Activated CD8-positive, alpha-beta memory T cell treated with anti-CD3 and anti-CD28 coated beads for 24 hours (primary cell): ENCODE measurements around the gene FDPS.
"Not testable (repeated sequence)": the region's sequence is repeated elsewhere in the genome, so short reads cannot be mapped to it uniquely, and the experiment has no call there.

Source experiments
- DNase-seq: peaks from one replicate; pipeline ENCODE4 v3.0.0-alpha.2; 2020

FDPS gene

GRCh38 chr1:155286544-155286943 lies 22.1 kb upstream of the FDPS start:
- no peak for DNase-seq

GRCh38 chr1:155287987-155288543 lies 20.6 kb upstream of the FDPS start:
- no peak for DNase-seq

- DNase-seq, result not testable (repeated sequence)
Observed at GRCh38 chr1:155291006-155291405, 17.7 kb upstream of the FDPS start.

GRCh38 chr1:155293086-155293749 lies 15.4 kb upstream of the FDPS start:
- DNase-seq, result no peak

- no peak for DNase-seq
Observed at GRCh38 chr1:155294520-155295182, 14.0 kb upstream of the FDPS start.

- DNase-seq, result no peak
Observed at GRCh38 chr1:155295183-155295941, 13.3 kb upstream of the FDPS start.

- no peak for DNase-seq
Observed at GRCh38 chr1:155295942-155296267, 12.8 kb upstream of the FDPS start.

GRCh38 chr1:155296661-155297060 lies 12.0 kb upstream of the FDPS start:
- DNase-seq, result no peak

- no peak for DNase-seq
Observed at GRCh38 chr1:155297384-155297783, 11.3 kb upstream of the FDPS start.

- DNase-seq, result no peak
Observed at GRCh38 chr1:155300024-155300423, 8.6 kb upstream of the FDPS start.

- DNase-seq, result no peak
Observed at GRCh38 chr1:155300553-155301329, 7.9 kb upstream of the FDPS start.

GRCh38 chr1:155301342-155301841 lies 7.3 kb upstream of the FDPS start, which contains the start of gene PKLR:
TSS of gene PKLR (minus strand) at chr1:155301438. CDS start at chr1:155301395, 43 bp downstream.
- DNase-seq, result no peak

- no peak for DNase-seq
Observed at GRCh38 chr1:155304558-155305063, 4.1 kb upstream of the FDPS start.

GRCh38 chr1:155305881-155306391 lies 2.7 kb upstream of the FDPS start:
- DNase-seq, result no peak

GRCh38 chr1:155307247-155307740 lies 1.4 kb upstream of the FDPS start:
- no peak for DNase-seq

GRCh38 chr1:155309423-155310021 lies 856 bp downstream of the FDPS start:
- DNase-seq, result no peak

GRCh38 chr1:155313261-155313660 lies 4.6 kb downstream of the FDPS start:
- DNase-seq, result no peak

GRCh38 chr1:155316922-155317321 lies 8.3 kb downstream of the FDPS start:
- DNase-seq, result no peak

- DNase-seq, result no peak
Observed at GRCh38 chr1:155318082-155318481, 9.4 kb downstream of the FDPS start.

- DNase-seq, result no peak
Observed at GRCh38 chr1:155319536-155319935, 10.9 kb downstream of the FDPS start.

GRCh38 chr1:155320252-155320651 lies 11.6 kb downstream of the FDPS start:
- DNase-seq, result no peak
